WTC11 (cell line): ENCODE results near the gene LIMCH1. TPM values are rescaled to one million over a fixed set of nuclear protein-coding genes. Genes with fewer than 3 reads are reported as not detected.

ENCODE experiments used
- ATAC-seq: fragments of 200-7000 bp; cut with Tn5 transposase; 2 replicates; pipeline ENCODE4 v1.10.0; 2021; ENCODE audit warnings: mild to moderate bottlenecking, moderate library complexity
- CTCF ChIA-PET: fragments of 300-600 bp; sonication (Branson Sonifier 250); formaldehyde crosslinking; loops from one replicate; lab custom pipeline; 2021; ENCODE audit warnings: antibody characterized with exemption; lab: Charles Lee
- POLR2A ChIA-PET: fragments of 350-600 bp; sonication (Branson Sonifier 250); formaldehyde crosslinking; loops from one replicate; lab custom pipeline; 2021; ENCODE audit warnings: antibody characterized with exemption; lab: Charles Lee
- DNase-seq: peaks from one replicate; pipeline ENCODE4 v3.0.0; 2021; ENCODE audit warnings: low spot score
- H3K27ac Mint-ChIP-seq: 2 replicates; pipeline ENCODE4 v1.8.0; 2021; ENCODE audit warnings: mixed read lengths
- H3K27me3 Mint-ChIP-seq: 2 replicates; pipeline ENCODE4 v1.8.0; 2021; ENCODE audit warnings: low read depth, mild to moderate bottlenecking, moderate library complexity, mixed read lengths
- H3K36me3 Mint-ChIP-seq: 2 replicates; pipeline ENCODE4 v1.8.0; 2021; ENCODE audit warnings: mixed read lengths
- H3K4me1 Mint-ChIP-seq: 2 replicates; pipeline ENCODE4 v1.8.0; 2022; ENCODE audit warnings: mixed read lengths
- H3K4me3 Mint-ChIP-seq: 2 replicates; pipeline ENCODE4 v1.8.0; 2021; ENCODE audit warnings: mild to moderate bottlenecking, moderate library complexity, mixed read lengths
- H3K9me3 Mint-ChIP-seq: 2 replicates; pipeline ENCODE4 v1.8.0; 2021; ENCODE audit warnings: mixed read lengths
- AR ChIP-seq: fragments of 250-450 bp; sonication (Bioruptor Pico); IDR thresholded peaks from 2 replicates; pipeline ENCODE4 v1.9.0; 2021; ENCODE audit warnings: mild to moderate bottlenecking
- ATF2 ChIP-seq: sonication (generic); formaldehyde crosslinking; IDR thresholded peaks from 2 replicates; pipeline ENCODE4 v1.8.1; 2022; ENCODE audit warnings: low read depth, missing genetic modification reagents, borderline replicate concordance
- ATF6 ChIP-seq: sonication (generic); formaldehyde crosslinking; IDR thresholded peaks from 2 replicates; pipeline ENCODE4 v1.8.1; 2023; ENCODE audit warnings: mild to moderate bottlenecking, missing genetic modification reagents
- CBFB ChIP-seq: sonication (generic); formaldehyde crosslinking; IDR thresholded peaks from 2 replicates; pipeline ENCODE4 v1.8.1; 2022; ENCODE audit warnings: mild to moderate bottlenecking, low read depth, missing genetic modification reagents
- CREB1 ChIP-seq: sonication (generic); formaldehyde crosslinking; IDR thresholded peaks from 2 replicates; pipeline ENCODE4 v1.8.0; 2023; ENCODE audit warnings: mild to moderate bottlenecking, missing genetic modification reagents
- E2F4 ChIP-seq: sonication (generic); formaldehyde crosslinking; IDR thresholded peaks from 2 replicates; pipeline ENCODE4 v1.8.1; 2022; ENCODE audit warnings: low read depth, mild to moderate bottlenecking, moderate library complexity, missing genetic modification reagents, borderline replicate concordance
- E2F5 ChIP-seq: sonication (generic); formaldehyde crosslinking; IDR thresholded peaks from 2 replicates; pipeline ENCODE4 v1.8.1; 2022; ENCODE audit warnings: mild to moderate bottlenecking, moderate library complexity, missing genetic modification reagents
- EMX1 ChIP-seq: fragments of 250-450 bp; sonication (Bioruptor Pico); IDR thresholded peaks from 2 replicates; pipeline ENCODE4 v1.8.0; 2021; ENCODE audit warnings: mild to moderate bottlenecking
- ETV6 ChIP-seq: sonication (generic); formaldehyde crosslinking; IDR thresholded peaks from 2 replicates; pipeline ENCODE4 v1.8.1; 2022; ENCODE audit warnings: mild to moderate bottlenecking, missing genetic modification reagents
- FOXJ3 ChIP-seq: sonication (generic); formaldehyde crosslinking; IDR thresholded peaks from 2 replicates; pipeline ENCODE4 v1.9.0; 2021; ENCODE audit warnings: missing genetic modification reagents, mild to moderate bottlenecking, borderline replicate concordance
- FOXK1 ChIP-seq: sonication (generic); formaldehyde crosslinking; IDR thresholded peaks from 2 replicates; pipeline ENCODE4 v1.8.0; 2022; ENCODE audit warnings: mild to moderate bottlenecking, moderate library complexity, missing genetic modification reagents
- FOXP1 ChIP-seq: sonication (generic); formaldehyde crosslinking; IDR thresholded peaks from 2 replicates; pipeline ENCODE4 v1.8.0; 2022; ENCODE audit warnings: missing genetic modification reagents, mild to moderate bottlenecking, moderate library complexity, borderline replicate concordance
- GRHL2 ChIP-seq: fragments of 250-450 bp; sonication (Bioruptor Pico); IDR thresholded peaks from 2 replicates; pipeline ENCODE4 v1.8.0; 2022; ENCODE audit warnings: mild to moderate bottlenecking, moderate library complexity; ENCODE audit not compliant: insufficient replicate concordance, severe bottlenecking
- GTF2I ChIP-seq: fragments of 250-450 bp; sonication (Bioruptor Pico); conservative IDR thresholded peaks from 2 replicates; pipeline ENCODE4 v1.4.0; 2021; ENCODE audit warnings: mild to moderate bottlenecking
- JUN ChIP-seq: sonication (generic); formaldehyde crosslinking; IDR thresholded peaks from 2 replicates; pipeline ENCODE4 v1.8.0; 2023; ENCODE audit warnings: mild to moderate bottlenecking, missing genetic modification reagents
- MLX ChIP-seq: sonication (generic); formaldehyde crosslinking; IDR thresholded peaks from 2 replicates; pipeline ENCODE4 v1.8.1; 2023; ENCODE audit warnings: mild to moderate bottlenecking, missing genetic modification reagents, moderate library complexity
- MYBL2 ChIP-seq: sonication (generic); formaldehyde crosslinking; IDR thresholded peaks from 2 replicates; pipeline ENCODE4 v1.8.1; 2023; ENCODE audit warnings: mild to moderate bottlenecking, moderate library complexity, missing genetic modification reagents
- OVOL2 ChIP-seq: fragments of 250-450 bp; sonication (Bioruptor Pico); IDR thresholded peaks from 2 replicates; pipeline ENCODE4 v1.9.0; 2021; ENCODE audit warnings: mild to moderate bottlenecking, borderline replicate concordance
- RORB ChIP-seq: fragments of 250-450 bp; sonication (Bioruptor Pico); IDR thresholded peaks from 2 replicates; pipeline ENCODE4 v1.9.0; 2021; ENCODE audit warnings: mild to moderate bottlenecking
- SMAD4 ChIP-seq: sonication (generic); formaldehyde crosslinking; IDR thresholded peaks from 2 replicates; pipeline ENCODE4 v1.8.0; 2022; ENCODE audit warnings: mild to moderate bottlenecking, missing genetic modification reagents
- SP1 ChIP-seq: sonication (generic); formaldehyde crosslinking; conservative IDR thresholded peaks from 2 replicates; pipeline ENCODE4 v1.8.1; 2022; ENCODE audit warnings: missing genetic modification reagents
- USF1 ChIP-seq: sonication (generic); formaldehyde crosslinking; IDR thresholded peaks from 2 replicates; pipeline ENCODE4 v1.8.0; 2022; ENCODE audit warnings: mild to moderate bottlenecking, missing genetic modification reagents
- ZNF317 ChIP-seq: sonication (generic); formaldehyde crosslinking; IDR thresholded peaks from 2 replicates; pipeline ENCODE4 v1.8.1; 2023; ENCODE audit warnings: low read depth, mild to moderate bottlenecking, moderate library complexity, missing genetic modification reagents, borderline replicate concordance
- ZNF396 ChIP-seq: fragments of 250-450 bp; sonication (Bioruptor Pico); IDR thresholded peaks from 2 replicates; pipeline ENCODE4 v1.8.0; 2021; ENCODE audit warnings: mild to moderate bottlenecking, moderate library complexity, borderline replicate concordance
- ZNF423 ChIP-seq: fragments of 250-450 bp; sonication (Bioruptor Pico); IDR thresholded peaks from 2 replicates; pipeline ENCODE4 v2.1.2; 2022; ENCODE audit warnings: mild to moderate bottlenecking, moderate library complexity
- total RNA-seq: library from RNA; stranded (reverse); gene quantifications from 3 replicates; pipeline ENCODE4 v1.2.3, GENCODE V29; 2021

The LIMCH1 gene
- total RNA-seq, 1 experiment from 2014 or later, result 0.92 TPM

- POLR2A ChIA-PET, result no interaction called here
- Mint-ChIP-seq H3K27ac (no peak overlapping the region), H3K4me3 (no peak overlapping the region), H3K9me3 (no peaks in the 10 kb centered on the region), H3K36me3 (no peaks in the 10 kb centered on the region), H3K27me3 (no peaks in the 10 kb centered on the region), H3K4me1 (peaks cover 4% of the 10 kb centered on the region; the same call in 1 of the 2 replicates)
- DNase-seq (no peak), ATAC-seq (no peak)
- CTCF ChIA-PET, result no interaction called here
- TF ChIP-seq FOXK1 (CRISPR knock-in tag), result no peak
- TF ChIP-seq ZNF396 (CRISPR knock-in tag), result no peak
- no peak for TF ChIP-seq ZNF317
- no peak for TF ChIP-seq FOXP1 (CRISPR knock-in tag)
- TF ChIP-seq ZNF423 (CRISPR knock-in tag), result no peak
- no peak for TF ChIP-seq USF1
- no peak for TF ChIP-seq EMX1 (CRISPR knock-in tag)
- no peak for TF ChIP-seq SP1 (CRISPR knock-in tag)
- TF ChIP-seq JUN (CRISPR knock-in tag), result no peak
- TF ChIP-seq CREB1, result no peak
- no peak for TF ChIP-seq MLX (CRISPR knock-in tag)
- TF ChIP-seq ATF6 (CRISPR knock-in tag), result no peak
- TF ChIP-seq GRHL2 (CRISPR knock-in tag), result no peak
- no peak for TF ChIP-seq AR (CRISPR knock-in tag)
- no peak for TF ChIP-seq E2F5
These were observed 64.2 kb downstream of the LIMCH1 start for GRCh38 chr4:41602113-41602512.

- ChIA-PET CTCF (no interaction called here), POLR2A (no interaction called here)
- H3K4me1 Mint-ChIP-seq, result peaks cover 2% of the 10 kb centered on the region; the same call in 1 of the 2 replicates
- ATAC-seq (no peak), DNase-seq (no peak)
- no peaks in the 10 kb centered on the region for H3K9me3 Mint-ChIP-seq
- H3K27ac Mint-ChIP-seq, result no peak overlapping the region
- no peak overlapping the region for H3K4me3 Mint-ChIP-seq
- no peaks in the 10 kb centered on the region for H3K36me3 Mint-ChIP-seq
- no peaks in the 10 kb centered on the region for H3K27me3 Mint-ChIP-seq
- TF ChIP-seq FOXJ3, result no peak
- no peak for TF ChIP-seq E2F4 (CRISPR knock-in tag)
- TF ChIP-seq SMAD4 (CRISPR knock-in tag), result no peak
- TF ChIP-seq OVOL2 (CRISPR knock-in tag), result no peak
- TF ChIP-seq MYBL2 (CRISPR knock-in tag), result no peak
- TF ChIP-seq ATF2, result no peak
- no peak for TF ChIP-seq FOXP1 (CRISPR knock-in tag)
- no peak for TF ChIP-seq RORB
- no peak for TF ChIP-seq CBFB (CRISPR knock-in tag)
- TF ChIP-seq ETV6 (CRISPR knock-in tag), result no peak
- TF ChIP-seq GTF2I, result no peak
These were observed 65.0 kb downstream of the LIMCH1 start for GRCh38 chr4:41602886-41603498.
